Mammary epithelial cell (primary cell): ENCODE results near the gene FAM228B.
"Not testable (repeated sequence)": the region's sequence is repeated elsewhere in the genome, so short reads cannot be mapped to it uniquely, and the experiment has no call there.

Experiments used
- EZH2 ChIP-seq: IDR thresholded peaks from 2 replicates; pipeline ENCODE4 v1.6.1; 2012; ENCODE audit warnings: low read length, inconsistent platforms, borderline replicate concordance
- TF ChIP-seq, protein P1 (sequence below), 2 donors: IDR thresholded peaks in 1 of 2; conservative IDR thresholded peaks in 1 of 2; 2 replicates each; pipeline ENCODE4 v1.5.1; 2011 to 2012; ENCODE audit warnings: inconsistent platforms in 2 of 2, low read length in 2 of 2, mild to moderate bottlenecking in 2 of 2, control low read depth in 1 of 2, low read depth in 1 of 2; ENCODE audit not compliant: insufficient read depth in 1 of 2; ENCODE audit errors: extremely low read depth in 1 of 2

DNA sequence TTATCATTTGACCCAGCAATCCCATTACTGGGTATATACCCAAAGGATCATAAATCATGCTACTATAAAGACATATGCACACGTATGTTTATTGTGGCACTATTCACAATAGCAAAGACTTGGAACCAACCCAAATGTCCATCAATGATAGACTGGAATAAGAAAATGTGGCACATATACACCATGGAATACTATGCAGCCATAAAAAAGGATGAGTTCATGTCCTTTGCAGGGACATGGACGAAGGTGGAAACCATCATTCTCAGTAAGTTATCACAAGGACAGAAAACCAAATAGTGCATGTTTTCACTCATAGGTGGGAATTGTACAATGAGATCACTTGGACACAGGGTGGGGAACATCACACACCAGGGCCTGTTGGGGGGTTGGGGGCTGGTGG lies 22.5 kb upstream of the FAM228B start:
- TF ChIP-seq, protein P1, sequence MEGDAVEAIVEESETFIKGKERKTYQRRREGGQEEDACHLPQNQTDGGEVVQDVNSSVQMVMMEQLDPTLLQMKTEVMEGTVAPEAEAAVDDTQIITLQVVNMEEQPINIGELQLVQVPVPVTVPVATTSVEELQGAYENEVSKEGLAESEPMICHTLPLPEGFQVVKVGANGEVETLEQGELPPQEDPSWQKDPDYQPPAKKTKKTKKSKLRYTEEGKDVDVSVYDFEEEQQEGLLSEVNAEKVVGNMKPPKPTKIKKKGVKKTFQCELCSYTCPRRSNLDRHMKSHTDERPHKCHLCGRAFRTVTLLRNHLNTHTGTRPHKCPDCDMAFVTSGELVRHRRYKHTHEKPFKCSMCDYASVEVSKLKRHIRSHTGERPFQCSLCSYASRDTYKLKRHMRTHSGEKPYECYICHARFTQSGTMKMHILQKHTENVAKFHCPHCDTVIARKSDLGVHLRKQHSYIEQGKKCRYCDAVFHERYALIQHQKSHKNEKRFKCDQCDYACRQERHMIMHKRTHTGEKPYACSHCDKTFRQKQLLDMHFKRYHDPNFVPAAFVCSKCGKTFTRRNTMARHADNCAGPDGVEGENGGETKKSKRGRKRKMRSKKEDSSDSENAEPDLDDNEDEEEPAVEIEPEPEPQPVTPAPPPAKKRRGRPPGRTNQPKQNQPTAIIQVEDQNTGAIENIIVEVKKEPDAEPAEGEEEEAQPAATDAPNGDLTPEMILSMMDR (conservative IDR thresholded peaks at IDR 0.05 in 1 of 2, IDR thresholded peaks at IDR 0.05 in 1 of 2; ENCODE audit: extremely low read depth in 1 of 2, insufficient read depth in 1 of 2, low read depth in 1 of 2, low read length in 2 of 2): not testable (repeated sequence)
- TF ChIP-seq EZH2: not testable (repeated sequence)
